ENCODE measurements around the gene SLC1A3. TPM values are rescaled to one million over a fixed set of nuclear protein-coding genes. Genes with fewer than 3 reads are reported as not detected.

SLC1A3 gene
- total RNA-seq, 1 donor from 2014 or later = 5.6 TPM

- no peak for ATAC-seq
- DNase-seq (ENCODE audit: low spot score) = no peak
These were observed 6.2 kb upstream of the SLC1A3 start for GRCh38 chr5:36599986-36600779.

- DNase-seq (ENCODE audit: low spot score) (no peak), ATAC-seq (no peak)
These were observed 5.4 kb upstream of the SLC1A3 start for GRCh38 chr5:36600917-36601527.

GRCh38 chr5:36602704-36603321, 3.6 kb upstream of the SLC1A3 start:
- no peak for ATAC-seq
- DNase-seq (ENCODE audit: low spot score) = no peak

GRCh38 chr5:36605241-36605640, 1.2 kb upstream of the SLC1A3 start:
- DNase-seq (ENCODE audit: low spot score) (no peak), ATAC-seq (no peak)

GRCh38 chr5:36606036-36606427, 374 bp upstream of the SLC1A3 start:
- ATAC-seq (no peak), DNase-seq (ENCODE audit: low spot score) (no peak)

- ATAC-seq (peak; percentile 75), DNase-seq (ENCODE audit: low spot score) (no peak)
These were observed 737 bp downstream of the SLC1A3 start for GRCh38 chr5:36607114-36607571.

- ATAC-seq (peak; percentile 33), DNase-seq (ENCODE audit: low spot score) (no peak)
These were observed 1.7 kb downstream of the SLC1A3 start for GRCh38 chr5:36607838-36608783.

- ATAC-seq = no peak
- no peak for DNase-seq (ENCODE audit: low spot score)
These were observed 4.2 kb downstream of the SLC1A3 start for GRCh38 chr5:36610621-36611020.

GRCh38 chr5:36611520-36612274, 5.3 kb downstream of the SLC1A3 start:
- DNase-seq (ENCODE audit: low spot score) (no peak), ATAC-seq (no peak)

- no peak for DNase-seq (ENCODE audit: low spot score)
- peak; percentile 49 for ATAC-seq
These were observed 6.8 kb downstream of the SLC1A3 start for GRCh38 chr5:36613241-36613640.

- DNase-seq (ENCODE audit: low spot score) = no peak
- ATAC-seq = no peak
These were observed 7.6 kb downstream of the SLC1A3 start for GRCh38 chr5:36613771-36614656.

- DNase-seq (ENCODE audit: low spot score) = no peak
- no peak for ATAC-seq
These were observed 8.4 kb downstream of the SLC1A3 start for GRCh38 chr5:36614657-36615308.

GRCh38 chr5:36619012-36619635, 12.7 kb downstream of the SLC1A3 start:
- ATAC-seq (no peak), DNase-seq (ENCODE audit: low spot score) (no peak)

GRCh38 chr5:36621985-36622384, 15.6 kb downstream of the SLC1A3 start:
- ATAC-seq = no peak

GRCh38 chr5:36623832-36624231, 17.4 kb downstream of the SLC1A3 start:
- DNase-seq (ENCODE audit: low spot score) (no peak), ATAC-seq (no peak)

More at GRCh38 chr5:36621985-36622384, 15.6 kb downstream of the SLC1A3 start:
- no peak for DNase-seq (ENCODE audit: low spot score)

GRCh38 chr5:36624277-36624676, 17.9 kb downstream of the SLC1A3 start:
- no peak for DNase-seq (ENCODE audit: low spot score)
- ATAC-seq = no peak

- DNase-seq (ENCODE audit: low spot score) (no peak), ATAC-seq (no peak)
These were observed 22.3 kb downstream of the SLC1A3 start for GRCh38 chr5:36628695-36629094.

- DNase-seq (ENCODE audit: low spot score) (no peak), ATAC-seq (no peak)
These were observed 23.3 kb downstream of the SLC1A3 start for GRCh38 chr5:36629729-36630128.

All from left lobe of liver (tissue), 2 donors.